SK-N-SH treated with all-trans-retinoic acid at 6 μM for 48 hours (cell line): ENCODE measurements around the gene BRF1.

Experiments
- ARNTL ChIP-seq: fragments of 450-650 bp; formaldehyde crosslinking; IDR thresholded peaks from 2 replicates; pipeline ENCODE4 v1.5.0; 2020; ENCODE audit warnings: low read depth, mild to moderate bottlenecking, moderate library complexity, borderline replicate concordance
- ESRRG ChIP-seq: fragments of 250-450 bp; sonication (Bioruptor Pico); IDR thresholded peaks from 2 replicates; pipeline ENCODE4 v1.6.1; 2021; ENCODE audit warnings: mild to moderate bottlenecking
- ISL1 ChIP-seq: fragments of 250-450 bp; sonication (Bioruptor Pico); IDR thresholded peaks from 2 replicates; pipeline ENCODE4 v2.1.2; 2022; ENCODE audit warnings: mild to moderate bottlenecking, moderate library complexity
- OSR1 ChIP-seq: fragments of 250-450 bp; sonication (Bioruptor Pico); IDR thresholded peaks from 2 replicates; pipeline ENCODE4 v1.8.0; 2022; ENCODE audit warnings: moderate library complexity, mild to moderate bottlenecking, inconsistent platforms
- SNAI2 ChIP-seq: fragments of 250-450 bp; sonication (Bioruptor Pico); IDR thresholded peaks from 2 replicates; pipeline ENCODE4 v1.5.0; 2020; ENCODE audit warnings: mild to moderate bottlenecking, moderate library complexity
- TCF4 ChIP-seq: fragments of 250-450 bp; sonication (Bioruptor Pico); IDR thresholded peaks from 2 replicates; pipeline ENCODE4 v1.8.0; 2021; ENCODE audit warnings: mild to moderate bottlenecking, moderate library complexity, borderline replicate concordance
- TOX ChIP-seq: fragments of 250-450 bp; sonication (Bioruptor Pico); IDR thresholded peaks from 2 replicates; pipeline ENCODE4 v1.8.0; 2021; ENCODE audit warnings: mild to moderate bottlenecking, moderate library complexity, borderline replicate concordance
- ZFP3 ChIP-seq: fragments of 250-450 bp; sonication (Bioruptor Pico); IDR thresholded peaks from 2 replicates; pipeline ENCODE4 v1.5.0; 2020; ENCODE audit warnings: mild to moderate bottlenecking, moderate library complexity
- ZFP30 ChIP-seq: fragments of 450-650 bp; formaldehyde crosslinking; IDR thresholded peaks from 2 replicates; pipeline ENCODE4 v1.5.0; 2022; ENCODE audit warnings: mild to moderate bottlenecking, moderate library complexity
- TF ChIP-seq, protein P1 (sequence below): fragments of 250-450 bp; sonication (Bioruptor Pico); IDR thresholded peaks from 2 replicates; pipeline ENCODE4 v1.5.0; 2020; ENCODE audit warnings: mild to moderate bottlenecking, moderate library complexity
- TF ChIP-seq, protein P2 (sequence below): fragments of 250-450 bp; sonication (Bioruptor Pico); IDR thresholded peaks from 2 replicates; pipeline ENCODE4 v1.8.0; 2020; ENCODE audit warnings: mild to moderate bottlenecking, moderate library complexity, borderline replicate concordance
- TF ChIP-seq, protein P3 (sequence below): fragments of 250-450 bp; sonication (Bioruptor Pico); IDR thresholded peaks from 2 replicates; pipeline ENCODE4 v1.5.1; 2021; ENCODE audit warnings: mild to moderate bottlenecking, moderate library complexity

DNA sequence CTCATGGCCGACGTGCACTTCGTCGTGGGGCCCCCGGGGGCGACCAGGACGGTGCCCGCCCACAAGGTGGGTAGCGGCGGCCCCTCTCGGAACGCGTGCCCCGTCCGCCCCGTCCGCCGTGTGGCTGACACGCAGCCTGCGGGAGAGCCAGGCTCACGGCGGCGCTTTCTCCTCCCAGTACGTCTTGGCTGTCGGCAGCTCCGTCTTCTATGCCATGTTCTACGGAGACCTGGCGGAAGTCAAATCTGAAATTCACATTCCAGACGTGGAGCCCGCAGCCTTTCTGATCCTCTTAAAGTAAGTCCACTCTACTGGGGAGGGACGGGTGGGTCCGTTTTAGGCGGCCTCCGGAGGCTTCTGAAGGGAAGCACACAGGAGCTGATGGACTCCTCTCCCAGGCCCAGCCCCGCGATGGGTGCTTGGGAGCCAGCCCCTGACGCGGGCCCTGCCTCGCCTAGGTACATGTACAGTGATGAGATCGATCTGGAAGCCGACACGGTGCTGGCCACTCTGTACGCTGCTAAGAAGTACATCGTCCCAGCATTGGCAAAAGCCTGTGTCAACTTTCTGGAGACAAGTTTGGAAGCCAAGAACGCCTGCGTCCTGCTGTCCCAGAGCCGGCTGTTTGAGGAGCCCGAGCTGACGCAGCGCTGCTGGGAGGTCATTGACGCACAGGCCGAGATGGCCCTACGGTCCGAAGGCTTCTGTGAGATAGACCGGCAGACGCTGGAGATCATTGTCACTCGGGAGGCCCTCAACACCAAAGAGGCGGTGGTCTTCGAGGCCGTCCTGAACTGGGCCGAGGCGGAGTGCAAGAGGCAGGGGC lies 51.4 kb downstream of the BRF1 start:
- TF ChIP-seq, protein P1, sequence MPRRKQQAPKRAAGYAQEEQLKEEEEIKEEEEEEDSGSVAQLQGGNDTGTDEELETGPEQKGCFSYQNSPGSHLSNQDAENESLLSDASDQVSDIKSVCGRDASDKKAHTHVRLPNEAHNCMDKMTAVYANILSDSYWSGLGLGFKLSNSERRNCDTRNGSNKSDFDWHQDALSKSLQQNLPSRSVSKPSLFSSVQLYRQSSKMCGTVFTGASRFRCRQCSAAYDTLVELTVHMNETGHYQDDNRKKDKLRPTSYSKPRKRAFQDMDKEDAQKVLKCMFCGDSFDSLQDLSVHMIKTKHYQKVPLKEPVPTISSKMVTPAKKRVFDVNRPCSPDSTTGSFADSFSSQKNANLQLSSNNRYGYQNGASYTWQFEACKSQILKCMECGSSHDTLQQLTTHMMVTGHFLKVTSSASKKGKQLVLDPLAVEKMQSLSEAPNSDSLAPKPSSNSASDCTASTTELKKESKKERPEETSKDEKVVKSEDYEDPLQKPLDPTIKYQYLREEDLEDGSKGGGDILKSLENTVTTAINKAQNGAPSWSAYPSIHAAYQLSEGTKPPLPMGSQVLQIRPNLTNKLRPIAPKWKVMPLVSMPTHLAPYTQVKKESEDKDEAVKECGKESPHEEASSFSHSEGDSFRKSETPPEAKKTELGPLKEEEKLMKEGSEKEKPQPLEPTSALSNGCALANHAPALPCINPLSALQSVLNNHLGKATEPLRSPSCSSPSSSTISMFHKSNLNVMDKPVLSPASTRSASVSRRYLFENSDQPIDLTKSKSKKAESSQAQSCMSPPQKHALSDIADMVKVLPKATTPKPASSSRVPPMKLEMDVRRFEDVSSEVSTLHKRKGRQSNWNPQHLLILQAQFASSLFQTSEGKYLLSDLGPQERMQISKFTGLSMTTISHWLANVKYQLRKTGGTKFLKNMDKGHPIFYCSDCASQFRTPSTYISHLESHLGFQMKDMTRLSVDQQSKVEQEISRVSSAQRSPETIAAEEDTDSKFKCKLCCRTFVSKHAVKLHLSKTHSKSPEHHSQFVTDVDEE = no peak
- no peak for TF ChIP-seq SNAI2
- TF ChIP-seq ZFP30 (CRISPR knock-in tag) = no peak
- TF ChIP-seq, protein P2, sequence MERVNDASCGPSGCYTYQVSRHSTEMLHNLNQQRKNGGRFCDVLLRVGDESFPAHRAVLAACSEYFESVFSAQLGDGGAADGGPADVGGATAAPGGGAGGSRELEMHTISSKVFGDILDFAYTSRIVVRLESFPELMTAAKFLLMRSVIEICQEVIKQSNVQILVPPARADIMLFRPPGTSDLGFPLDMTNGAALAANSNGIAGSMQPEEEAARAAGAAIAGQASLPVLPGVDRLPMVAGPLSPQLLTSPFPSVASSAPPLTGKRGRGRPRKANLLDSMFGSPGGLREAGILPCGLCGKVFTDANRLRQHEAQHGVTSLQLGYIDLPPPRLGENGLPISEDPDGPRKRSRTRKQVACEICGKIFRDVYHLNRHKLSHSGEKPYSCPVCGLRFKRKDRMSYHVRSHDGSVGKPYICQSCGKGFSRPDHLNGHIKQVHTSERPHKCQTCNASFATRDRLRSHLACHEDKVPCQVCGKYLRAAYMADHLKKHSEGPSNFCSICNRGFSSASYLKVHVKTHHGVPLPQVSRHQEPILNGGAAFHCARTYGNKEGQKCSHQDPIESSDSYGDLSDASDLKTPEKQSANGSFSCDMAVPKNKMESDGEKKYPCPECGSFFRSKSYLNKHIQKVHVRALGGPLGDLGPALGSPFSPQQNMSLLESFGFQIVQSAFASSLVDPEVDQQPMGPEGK = no peak
- no peak for TF ChIP-seq ZFP3 (CRISPR knock-in tag)
- TF ChIP-seq TOX = no peak
- no peak for TF ChIP-seq TCF4
- no peak for TF ChIP-seq ISL1 (CRISPR knock-in tag)
- TF ChIP-seq ESRRG (CRISPR knock-in tag) = no peak
- no peak for TF ChIP-seq ARNTL
- TF ChIP-seq, protein P3, sequence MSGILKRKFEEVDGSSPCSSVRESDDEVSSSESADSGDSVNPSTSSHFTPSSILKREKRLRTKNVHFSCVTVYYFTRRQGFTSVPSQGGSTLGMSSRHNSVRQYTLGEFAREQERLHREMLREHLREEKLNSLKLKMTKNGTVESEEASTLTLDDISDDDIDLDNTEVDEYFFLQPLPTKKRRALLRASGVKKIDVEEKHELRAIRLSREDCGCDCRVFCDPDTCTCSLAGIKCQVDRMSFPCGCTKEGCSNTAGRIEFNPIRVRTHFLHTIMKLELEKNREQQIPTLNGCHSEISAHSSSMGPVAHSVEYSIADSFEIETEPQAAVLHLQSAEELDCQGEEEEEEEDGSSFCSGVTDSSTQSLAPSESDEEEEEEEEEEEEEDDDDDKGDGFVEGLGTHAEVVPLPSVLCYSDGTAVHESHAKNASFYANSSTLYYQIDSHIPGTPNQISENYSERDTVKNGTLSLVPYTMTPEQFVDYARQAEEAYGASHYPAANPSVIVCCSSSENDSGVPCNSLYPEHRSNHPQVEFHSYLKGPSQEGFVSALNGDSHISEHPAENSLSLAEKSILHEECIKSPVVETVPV (CRISPR knock-in tag) = no peak
- TF ChIP-seq OSR1 = no peak
